ENCODE data around the gene SEPHS1.
"Not testable (repeated sequence)": the region's sequence is repeated elsewhere in the genome, so short reads cannot be mapped to it uniquely, and the experiment has no call there.

The SEPHS1 gene

GRCh38 chr10:13348216-13349017 is at the start of gene SEPHS1:
Gene SEPHS1 (minus strand): TSS chr10:13348293. CDS start chr10:13344950, 3,343 bp downstream.
- DNase-seq: peak; percentile 57

- DNase-seq: no peak
Observed at GRCh38 chr10:13397052-13397451, 49.0 kb upstream of the SEPHS1 start.

- no peak for DNase-seq
Observed at GRCh38 chr10:13396369-13396768, 48.3 kb upstream of the SEPHS1 start.

- no peak for DNase-seq
Observed at GRCh38 chr10:13395540-13395939, 47.4 kb upstream of the SEPHS1 start.

GRCh38 chr10:13393640-13394039 is 45.5 kb upstream of the SEPHS1 start:
- DNase-seq: no peak

- no peak for DNase-seq
Observed at GRCh38 chr10:13392701-13393100, 44.6 kb upstream of the SEPHS1 start.

GRCh38 chr10:13390604-13391522 is 42.8 kb upstream of the SEPHS1 start:
- DNase-seq: no peak

GRCh38 chr10:13388478-13389230 is 40.6 kb upstream of the SEPHS1 start:
- no peak for DNase-seq

GRCh38 chr10:13386021-13386420 is 37.9 kb upstream of the SEPHS1 start:
- DNase-seq: no peak

- no peak for DNase-seq
Observed at GRCh38 chr10:13383399-13383761, 35.3 kb upstream of the SEPHS1 start.

GRCh38 chr10:13382703-13383398 is 34.8 kb upstream of the SEPHS1 start:
- no peak for DNase-seq

GRCh38 chr10:13379061-13379460 is 31.0 kb upstream of the SEPHS1 start:
- not testable (repeated sequence) for DNase-seq

GRCh38 chr10:13376746-13377145 is 28.7 kb upstream of the SEPHS1 start:
- no peak for DNase-seq

GRCh38 chr10:13376297-13376696 is 28.2 kb upstream of the SEPHS1 start:
- no peak for DNase-seq

GRCh38 chr10:13375791-13376190 is 27.7 kb upstream of the SEPHS1 start:
- no peak for DNase-seq

- no peak for DNase-seq
Observed at GRCh38 chr10:13373644-13374043, 25.6 kb upstream of the SEPHS1 start.

- no peak for DNase-seq
Observed at GRCh38 chr10:13372524-13372923, 24.4 kb upstream of the SEPHS1 start.

GRCh38 chr10:13371897-13372470 is 23.9 kb upstream of the SEPHS1 start:
- DNase-seq: peak; percentile 55

- DNase-seq: no peak
Observed at GRCh38 chr10:13366891-13367290, 18.8 kb upstream of the SEPHS1 start.

- no peak for DNase-seq
Observed at GRCh38 chr10:13365831-13366230, 17.7 kb upstream of the SEPHS1 start.

- no peak for DNase-seq
Observed at GRCh38 chr10:13365243-13365642, 17.1 kb upstream of the SEPHS1 start.

GRCh38 chr10:13360587-13360986 is 12.5 kb upstream of the SEPHS1 start:
- no peak for DNase-seq

Data from activated T-cell treated with anti-CD3 and anti-CD28 coated beads for 4 hours (primary cell).